HG03066 (cell line): ENCODE results near the gene FHL3.

Experiments
- ATAC-seq: cut with Tn5 transposase; IDR thresholded peaks from one replicate; pipeline ENCODE4 v1.9.1; 2021; ENCODE audit warnings: low read depth; ENCODE audit not compliant: unreplicated experiment

FHL3 gene

DNA sequence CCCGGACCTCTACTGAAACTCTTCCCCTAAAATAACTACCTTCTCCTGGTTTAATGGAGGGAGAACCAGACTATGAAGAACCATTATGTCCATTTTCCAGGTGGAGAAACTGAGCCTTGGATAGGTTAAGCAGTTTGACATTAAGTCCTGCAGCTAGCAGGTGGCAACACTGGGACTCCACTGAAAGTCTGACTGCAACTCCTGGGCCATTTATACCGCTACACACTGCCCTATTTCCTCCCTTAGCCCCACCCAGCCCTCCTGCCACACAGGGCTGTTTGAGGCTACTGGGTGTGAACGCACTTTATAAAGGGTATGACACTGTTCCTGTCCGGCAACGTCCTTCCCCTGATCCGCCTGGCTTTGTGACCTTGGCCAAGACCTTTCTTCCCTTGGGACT, 58.0 kb downstream of the FHL3 start:
- no peak for ATAC-seq
